Small intestine (tissue), 16 donors: ENCODE results near the gene PITPNM1. TPM values are rescaled to one million over a fixed set of nuclear protein-coding genes. Genes with fewer than 3 reads are reported as not detected.
"Not testable (repeated sequence)": the region's sequence is repeated elsewhere in the genome, so short reads cannot be mapped to it uniquely, and the experiment has no call there.

Experiments used
- DNase-seq, 2 donors: peaks; one replicate each; pipeline versions ENCODE4 v3.0.0 to v3.0.0-alpha.2; 2013
- FAIRE-seq: peaks from 2 replicates; lab custom pipeline; 2012; peaks lifted over from hg19 to GRCh38; lab: Jason Lieb, UNC
- H3K27ac ChIP-seq, 3 donors: one replicate each; pipeline ENCODE4 v1.5.1; 2013; ENCODE audit warnings: low read length in 2 of 3, mild to moderate bottlenecking in 2 of 3, control low read depth in 1 of 3, inconsistent platforms in 1 of 3, low read depth in 1 of 3, moderate library complexity in 1 of 3
- H3K27me3 ChIP-seq, 3 donors: one replicate each; pipeline ENCODE4 v1.6.1; 2013; ENCODE audit warnings: low read length in 3 of 3, inconsistent platforms in 1 of 3; ENCODE audit not compliant: control insufficient read depth in 3 of 3, insufficient read depth in 3 of 3
- H3K36me3 ChIP-seq, 3 donors: one replicate each; pipeline ENCODE4 v1.6.1; 2013; ENCODE audit warnings: low read length in 3 of 3, inconsistent platforms in 1 of 3, low read depth in 1 of 3, mild to moderate bottlenecking in 1 of 3, moderate library complexity in 1 of 3; ENCODE audit not compliant: control insufficient read depth in 3 of 3, insufficient read depth in 2 of 3
- H3K4me1 ChIP-seq, 3 donors: one replicate each; pipeline ENCODE4 v1.6.1; 2013; ENCODE audit warnings: low read length in 2 of 3, inconsistent platforms in 1 of 3, low read depth in 1 of 3, mild to moderate bottlenecking in 1 of 3, moderate library complexity in 1 of 3; ENCODE audit not compliant: control insufficient read depth in 3 of 3, insufficient read depth in 2 of 3
- H3K4me3 ChIP-seq, 3 donors: one replicate each; pipeline ENCODE4 v1.5.1; 2013; ENCODE audit warnings: low read length in 3 of 3, control low read depth in 1 of 3, inconsistent platforms in 1 of 3, low read depth in 1 of 3, mild to moderate bottlenecking in 1 of 3, moderate library complexity in 1 of 3
- H3K9me3 ChIP-seq, 2 donors: one replicate each; pipeline ENCODE4 v1.6.1; 2013; ENCODE audit warnings: low read depth in 1 of 2, low read length in 1 of 2; ENCODE audit not compliant: control insufficient read depth in 2 of 2, insufficient read depth in 1 of 2
- WGBS, 3 donors: extraction: QIAGEN DNeasy Blood & Tissue Kit; methylation state at CpG; one replicate each; pipeline ENCODE4 v1.1.7; 2013; 5-methylcytosine and 5-hydroxymethylcytosine counted together
- long read RNA-seq, 10 donors: transcript quantifications; one replicate each; lab custom pipeline, GENCODE V29; 2026
- polyA plus RNA-seq, 4 donors: library from polyadenylated mRNA; stranded (reverse) in 3 of 4; unstranded in 1 of 4; fragments of 200-250 nt in 3 of 4; fragments of 120-200 nt in 1 of 4; gene quantifications; one replicate each; pipeline versions ENCODE4 v1.2.1 to v1.2.3, GENCODE V29; 2013
- donor health status: healthy with polysubstance abuse.
- donor health status: control.
- donor health status: control.
- donor health status: Bipolar disorder and iron deficiency.
- donor health status: healthy.

The PITPNM1 gene
- 10 to 100 TPM; 31.2 to 42.1 (median 35.9) TPM for polyA plus RNA-seq
- long read RNA-seq, donor 1, full-length matches to known transcripts, result 1 of 18 reads
- long read RNA-seq, donor 1, partial matches to known transcripts, result 17 of 18 reads
- long read RNA-seq, donor 1, other reads (novel, unspliced or antisense), result 0 of 18 reads
- long read RNA-seq, donor 2, partial matches to known transcripts, result 11 of 11 reads
- long read RNA-seq, donor 2, other reads (novel, unspliced or antisense), result 0 of 11 reads
- long read RNA-seq, donor 3, partial matches to known transcripts, result 0 of 1 reads
- long read RNA-seq, donor 3, other reads (novel, unspliced or antisense), result 0 of 1 reads
- long read RNA-seq, donor 4, result 0 reads
- long read RNA-seq, donor 5, result 0 reads
- long read RNA-seq, donor 6, full-length matches to known transcripts, result 1 of 1 reads
- long read RNA-seq, donor 6, partial matches to known transcripts, result 0 of 1 reads
- long read RNA-seq, donor 6, other reads (novel, unspliced or antisense), result 0 of 1 reads
- long read RNA-seq, donor 7, result 0 reads
- long read RNA-seq, donor 8, result 0 reads
- long read RNA-seq, donor 9, full-length matches to known transcripts, result 1 of 1 reads
- long read RNA-seq, donor 9, partial matches to known transcripts, result 0 of 1 reads
- long read RNA-seq, donor 9, other reads (novel, unspliced or antisense), result 0 of 1 reads
- long read RNA-seq, donor 10, result 0 reads

DNA sequence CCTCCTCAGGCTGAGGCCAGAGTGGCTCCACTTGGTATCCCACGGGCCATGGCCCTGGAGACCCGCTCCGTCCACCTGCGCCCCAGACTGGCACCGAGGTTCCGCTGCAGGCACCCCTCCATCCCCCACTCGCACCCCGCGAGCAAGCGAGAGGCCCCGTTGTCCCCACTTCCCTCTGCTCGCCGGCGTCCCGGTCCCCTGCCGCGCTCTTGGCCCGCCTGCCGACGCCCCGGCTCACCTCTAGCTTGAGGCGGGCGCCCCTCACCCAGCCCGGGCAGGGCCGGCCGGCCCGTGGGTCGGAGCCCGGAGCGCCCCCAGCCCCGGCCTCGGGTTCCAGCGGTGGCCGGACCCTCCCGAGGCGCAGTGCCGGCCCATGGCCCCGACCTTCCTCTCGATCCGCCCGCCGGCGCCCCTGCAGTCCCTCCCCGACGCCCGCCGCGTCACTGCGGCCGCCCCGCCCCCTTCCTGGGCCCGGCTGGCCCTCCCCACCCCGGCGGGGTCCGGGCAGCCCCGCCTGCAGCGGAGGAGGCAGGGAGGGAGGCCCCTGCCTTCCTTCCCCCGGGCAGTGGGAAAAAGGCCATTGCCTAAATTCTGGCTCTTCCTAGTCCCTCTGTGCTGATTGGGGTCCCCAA is at the start of gene PITPNM1:
Gene PITPNM1 (minus strand): TSS at position 414 of the 632 bp plus-strand sequence. CDS start 1,183 bp downstream, outside the sequence.
- WGBS, 3 donors, result 0 to 1% (median 1%) methylated on average over 35 to 58 of the region's 58 CpGs
- Histone ChIP-seq H3K36me3 (peaks cover 0 to 47% (median 3%) of the 10 kb centered on the region in 3 donors), H3K27me3 (no peaks in the 10 kb centered on the region), H3K4me3 (peak within 1 kb of the TSS; percentile 68 to 86 (median 83)), H3K4me1 (peaks cover 0 to 54% (median 8%) of the 10 kb centered on the region in 3 donors), H3K27ac (peak within 1 kb of the TSS; percentile 95 to 100 (median 97)), H3K9me3 (no peaks in the 10 kb centered on the region)
- peak; percentile 79 to 89 for DNase-seq
- no peak for FAIRE-seq

DNA sequence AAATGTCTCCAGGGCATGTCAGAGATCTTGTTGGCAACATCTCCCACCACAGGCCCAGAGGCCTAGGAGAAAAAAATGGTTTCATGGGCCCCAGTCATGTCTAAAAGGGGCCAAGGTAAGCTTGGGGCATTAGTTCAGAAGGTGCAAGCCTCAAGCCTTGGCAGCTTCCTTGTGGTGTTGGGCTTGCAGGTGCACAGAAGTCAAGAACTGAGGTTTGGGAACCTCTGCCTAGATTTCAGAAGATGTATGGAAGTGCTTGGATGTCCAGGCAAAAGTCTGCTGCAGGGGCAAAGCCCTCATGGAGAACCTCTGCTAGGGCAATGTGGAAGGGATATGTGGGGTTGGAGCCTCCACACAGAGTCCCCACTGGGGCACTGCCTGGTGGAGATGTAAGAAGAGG is 46.5 kb upstream of the PITPNM1 start:
- not testable (repeated sequence) for FAIRE-seq, H3K4me1 ChIP-seq, H3K27ac ChIP-seq, DNase-seq, H3K4me3 ChIP-seq, H3K27me3 ChIP-seq, H3K36me3 ChIP-seq
- H3K9me3 ChIP-seq, result peaks cover 0 to 11% of the 10 kb centered on the region in 2 donors

DNA sequence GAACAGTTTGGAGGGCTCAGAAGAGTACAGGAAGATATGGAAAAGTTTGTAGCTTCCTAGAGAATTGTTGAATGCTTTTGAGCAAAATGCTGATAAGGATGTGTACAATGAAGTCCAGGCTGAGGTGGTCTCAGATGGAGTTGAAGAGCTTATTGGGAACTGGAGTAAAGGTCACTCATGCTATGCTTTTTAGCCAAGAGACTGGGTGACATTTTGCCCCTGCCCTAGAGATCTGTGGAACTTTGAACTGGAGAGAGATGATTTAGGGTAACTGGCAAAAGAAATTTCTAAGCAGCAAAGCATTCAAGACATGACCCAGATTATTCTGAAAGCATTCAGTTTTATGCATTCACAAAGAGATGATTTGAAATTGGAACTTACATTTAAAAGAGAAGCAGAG is 46.0 kb upstream of the PITPNM1 start:
- DNase-seq, result no peak
- FAIRE-seq, result no peak
- no peaks in the 10 kb centered on the region for H3K36me3 ChIP-seq
- H3K9me3 ChIP-seq, result peaks cover 0 to 11% of the 10 kb centered on the region in 2 donors
- H3K4me1 ChIP-seq, result no peaks in the 10 kb centered on the region
- no peak overlapping the region for H3K4me3 ChIP-seq
- H3K27ac ChIP-seq, result no peak overlapping the region
- H3K27me3 ChIP-seq, result no peaks in the 10 kb centered on the region

DNA sequence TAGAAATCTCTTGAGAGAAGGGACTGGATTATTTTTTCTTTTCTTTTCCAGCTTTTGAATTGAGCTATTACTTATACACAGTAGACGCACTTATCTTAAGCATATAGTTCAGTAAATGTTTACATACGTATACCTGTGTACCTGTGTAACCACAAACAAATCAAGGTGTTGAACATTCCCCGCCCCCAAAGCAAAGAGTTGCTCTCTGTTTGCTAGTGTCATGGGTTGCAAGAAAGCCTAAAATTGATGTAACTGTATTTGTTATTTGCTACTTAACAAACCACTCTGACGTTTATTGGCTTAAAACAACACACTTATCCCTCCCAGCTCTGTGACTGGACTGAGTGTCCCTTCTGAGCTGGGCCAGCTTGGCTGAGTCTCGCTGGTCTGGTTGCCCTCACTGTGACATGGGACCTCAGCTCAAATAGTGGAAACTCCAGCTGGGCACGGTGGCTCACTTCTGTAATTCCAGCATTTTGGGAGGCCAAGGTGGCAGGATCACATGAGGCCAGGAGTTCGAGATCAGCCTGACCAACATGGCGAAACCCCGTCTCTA is 43.5 kb upstream of the PITPNM1 start:
- Histone ChIP-seq H3K27me3 (no peaks in the 10 kb centered on the region), H3K4me3 (no peak overlapping the region), H3K27ac (no peak overlapping the region), H3K9me3 (peaks cover 0 to 11% of the 10 kb centered on the region in 2 donors), H3K4me1 (peaks cover 3 to 18% (median 3%) of the 10 kb centered on the region in 3 donors), H3K36me3 (no peaks in the 10 kb centered on the region)
- FAIRE-seq (no peak), DNase-seq (no peak)
- 82 to 86% (median 85%) methylated on average over 9 of the region's 9 CpGs for WGBS, 3 donors

DNA sequence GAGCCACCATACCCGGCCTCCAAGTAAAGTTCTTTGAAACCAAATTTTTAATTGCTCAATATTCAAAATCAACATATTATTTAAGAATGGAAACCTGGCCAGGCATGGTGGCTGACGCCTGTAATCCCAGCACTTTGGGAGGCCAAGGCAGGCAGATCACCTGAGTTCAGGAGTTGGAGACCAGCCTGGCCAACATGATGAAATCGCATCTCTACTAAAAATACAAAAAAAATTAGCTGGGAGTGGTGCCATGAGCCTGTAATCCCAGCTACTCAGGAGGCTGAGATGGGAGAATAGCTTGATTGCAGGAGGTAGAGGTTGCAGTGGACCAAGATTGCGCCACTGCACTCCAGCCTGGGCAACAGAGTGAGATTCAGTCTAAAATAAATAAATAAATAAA is 42.9 kb upstream of the PITPNM1 start:
- FAIRE-seq, H3K27me3 ChIP-seq, H3K36me3 ChIP-seq, H3K4me3 ChIP-seq, DNase-seq, H3K27ac ChIP-seq: not testable (repeated sequence)
- Histone ChIP-seq H3K4me1 (peaks cover 3 to 19% (median 3%) of the 10 kb centered on the region in 3 donors), H3K9me3 (peaks cover 0 to 11% of the 10 kb centered on the region in 2 donors)
- WGBS, 3 donors, result 89 to 94% (median 89%) methylated on average over 4 of the region's 4 CpGs

DNA sequence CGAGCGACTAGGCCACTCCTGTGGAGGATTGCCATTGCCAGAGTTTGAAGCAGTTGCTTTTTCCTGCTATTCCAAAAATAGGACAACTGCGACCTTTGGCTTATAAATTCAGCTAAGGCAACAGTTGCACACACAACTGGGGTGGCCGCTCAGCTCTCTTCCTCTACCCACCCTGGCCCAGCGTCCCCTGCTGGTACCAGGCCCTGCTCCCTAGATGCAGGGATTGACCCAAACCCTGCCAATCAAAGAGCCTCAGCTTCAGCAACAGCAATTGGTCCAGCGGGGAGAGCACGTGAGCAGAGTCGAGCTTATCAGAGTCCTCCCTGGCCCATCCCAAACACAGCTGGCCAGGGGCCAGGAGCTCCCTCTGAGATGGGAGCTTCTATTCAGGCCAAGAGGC is 40.1 kb upstream of the PITPNM1 start:
- no peak overlapping the region for H3K4me3 ChIP-seq
- no peaks in the 10 kb centered on the region for H3K27me3 ChIP-seq
- DNase-seq (peak; percentile 68 to 78), FAIRE-seq (no peak)
- H3K4me1 ChIP-seq, result peaks cover 3 to 24% (median 4%) of the 10 kb centered on the region in 3 donors
- peaks cover 0 to 3% of the 10 kb centered on the region in 2 donors for H3K9me3 ChIP-seq
- peak overlapping the region in 2 of 3 donors; percentile 37 to 89 for H3K27ac ChIP-seq
- H3K36me3 ChIP-seq, result no peaks in the 10 kb centered on the region
- WGBS, 3 donors, result 13 to 41% (median 26%) methylated on average over 8 of the region's 8 CpGs

DNA sequence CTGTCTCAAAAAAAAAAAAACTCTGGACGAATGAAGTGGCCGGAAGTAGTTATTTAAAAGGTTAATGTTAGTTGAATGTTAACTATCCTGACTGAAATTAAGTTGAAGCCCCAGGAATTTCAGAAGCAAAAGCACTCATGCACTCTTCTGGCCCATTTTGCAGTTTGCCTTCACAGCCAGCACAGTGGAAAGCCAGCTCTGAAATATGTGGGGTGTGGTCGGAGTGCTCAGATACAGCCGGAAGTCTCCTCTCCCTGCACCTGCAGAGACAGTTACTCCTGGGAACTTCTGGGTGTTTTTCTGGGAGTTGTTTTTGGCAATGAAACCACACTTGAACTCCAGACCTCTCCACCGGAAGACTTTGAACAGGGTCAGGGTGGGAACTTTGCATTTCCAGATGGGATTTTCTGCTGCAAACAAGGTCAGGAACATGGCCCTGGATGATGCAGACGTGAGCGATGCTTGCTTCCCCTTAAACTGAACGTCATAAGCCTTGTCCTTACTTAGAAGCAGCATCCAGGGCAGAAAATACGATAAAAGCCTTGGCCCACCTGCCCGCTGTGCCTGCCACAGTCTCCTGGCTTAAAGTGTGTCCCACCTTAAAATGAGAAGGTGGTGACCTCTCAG is 39.6 kb upstream of the PITPNM1 start:
- DNase-seq, result peak; percentile 65 to 79
- no peak for FAIRE-seq
- H3K27ac ChIP-seq, result peak overlapping the region in 2 of 3 donors; percentile 37 to 89

More for the DNA sequence above, 39.6 kb upstream of the PITPNM1 start:
- Histone ChIP-seq H3K36me3 (no peaks in the 10 kb centered on the region), H3K4me1 (peaks cover 3 to 24% (median 4%) of the 10 kb centered on the region in 3 donors), H3K4me3 (no peak overlapping the region), H3K27me3 (no peaks in the 10 kb centered on the region), H3K9me3 (peaks cover 0 to 3% of the 10 kb centered on the region in 2 donors)
- WGBS, 3 donors, result 14 to 53% (median 38%) methylated on average over 10 of the region's 10 CpGs
